ENCODE results near the gene GINS3.

DNA sequence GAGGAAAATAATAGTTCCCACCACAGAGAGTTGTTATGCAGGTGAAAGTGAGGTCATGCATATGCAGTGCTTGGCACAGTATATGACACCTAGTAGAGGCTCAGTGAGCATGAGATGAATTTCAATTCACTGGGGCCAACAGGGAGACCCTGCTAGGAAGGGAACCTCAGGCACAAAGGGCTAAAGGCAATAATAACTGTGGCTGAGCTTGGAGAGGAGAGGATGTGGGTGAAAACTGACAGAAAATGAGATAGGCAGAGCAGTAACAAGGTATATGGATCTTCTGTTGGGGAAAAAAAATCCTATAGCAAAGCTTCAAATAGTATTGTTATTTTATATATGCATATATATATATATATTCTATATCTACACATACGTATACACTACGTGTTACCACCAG lies 25.0 kb upstream of the GINS3 start:
- TF ChIP-seq CTCF (conservative IDR thresholded peaks at IDR 0.05; ENCODE audit: low read length) = no peak
- no peak for TF ChIP-seq EZH2phosphoT487 (IDR thresholded peaks at IDR 0.05; ENCODE audit: borderline replicate concordance)

All from Loucy (cell line).